DMS53 treated with DMSO at 0.1 percent for 48 hours (cell line): Measurements from ENCODE around the gene GRM7.
A peak's percentile ranks its signal among the peaks of the same experiment; 100 is the strongest.

ENCODE experiments used
- DNase-seq: peaks from one replicate; lab custom pipeline; 2025; ENCODE audit not compliant: unreplicated experiment; lab: John Stamatoyannopoulos, UW

GRM7 gene

DNA sequence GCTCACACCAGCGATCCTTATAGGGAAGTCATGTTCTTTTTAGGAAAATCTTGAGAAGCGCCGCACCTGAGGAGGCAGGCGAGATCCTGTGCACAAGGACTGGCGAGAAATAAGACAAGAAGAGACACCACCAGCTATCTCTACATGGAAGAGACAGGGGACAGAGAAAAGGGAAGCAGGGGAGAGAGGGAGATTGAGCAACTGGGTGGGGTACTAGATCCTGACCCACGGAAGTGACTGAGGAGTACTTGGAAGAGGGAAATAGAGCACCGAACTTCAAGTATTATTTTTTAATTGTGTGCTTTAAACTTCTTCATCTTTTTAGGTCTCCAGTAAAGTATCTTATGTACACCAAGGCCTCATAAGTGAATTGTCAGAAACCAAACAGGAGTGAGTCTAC is 898.7 kb downstream of the GRM7 start:
- DNase-seq = no peak

- no peak for DNase-seq
Observed at GRCh38 chr3:7760718-7761117, 899.8 kb downstream of the GRM7 start.

GRCh38 chr3:7764115-7764514 is 903.2 kb downstream of the GRM7 start:
- DNase-seq = no peak

- DNase-seq = no peak
Observed at GRCh38 chr3:7766530-7766929, 905.6 kb downstream of the GRM7 start.

GRCh38 chr3:7779331-7779730 is 918.4 kb downstream of the GRM7 start:
- DNase-seq = no peak

DNA sequence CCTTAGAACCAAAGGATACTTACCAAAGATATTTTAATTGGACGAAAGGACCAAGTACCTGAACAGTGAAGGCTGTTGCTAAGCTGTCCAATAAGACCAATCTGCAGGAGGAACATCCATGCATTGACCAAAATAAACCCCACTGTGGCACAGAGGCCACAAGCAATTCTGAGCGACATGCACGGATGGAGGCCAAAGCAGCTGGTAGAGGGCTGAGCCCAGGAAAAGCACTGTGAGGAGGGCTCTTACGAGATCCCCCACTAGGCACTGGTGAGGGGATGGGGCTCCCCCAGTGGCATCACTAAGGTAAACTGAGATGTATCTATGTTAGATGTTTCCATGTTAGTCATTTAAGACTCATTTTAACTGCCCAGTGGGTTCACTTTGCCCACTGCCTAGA is 920.5 kb downstream of the GRM7 start:
- no peak for DNase-seq

- DNase-seq = peak; percentile 1
Observed at GRCh38 chr3:7787871-7788828, 927.2 kb downstream of the GRM7 start.

DNA sequence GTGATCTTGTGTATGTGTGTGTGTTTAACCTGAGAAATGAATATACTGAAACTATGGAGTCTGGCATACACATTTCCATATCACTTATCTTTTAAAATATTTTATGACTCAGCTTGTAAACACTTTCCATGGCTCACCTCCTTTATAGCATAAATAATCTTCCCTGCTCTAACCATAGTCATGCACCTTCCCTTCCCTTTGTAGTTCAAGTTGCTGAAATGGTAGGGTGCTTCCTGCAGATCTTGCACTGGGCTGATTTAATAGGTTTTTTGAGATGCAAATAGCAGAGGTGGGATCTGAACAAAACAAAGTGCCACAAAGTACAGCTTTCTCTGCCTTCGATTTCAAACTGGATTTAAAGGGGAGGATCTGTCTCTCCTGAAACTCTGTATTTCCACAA is 928.0 kb downstream of the GRM7 start:
- no peak for DNase-seq

DNA sequence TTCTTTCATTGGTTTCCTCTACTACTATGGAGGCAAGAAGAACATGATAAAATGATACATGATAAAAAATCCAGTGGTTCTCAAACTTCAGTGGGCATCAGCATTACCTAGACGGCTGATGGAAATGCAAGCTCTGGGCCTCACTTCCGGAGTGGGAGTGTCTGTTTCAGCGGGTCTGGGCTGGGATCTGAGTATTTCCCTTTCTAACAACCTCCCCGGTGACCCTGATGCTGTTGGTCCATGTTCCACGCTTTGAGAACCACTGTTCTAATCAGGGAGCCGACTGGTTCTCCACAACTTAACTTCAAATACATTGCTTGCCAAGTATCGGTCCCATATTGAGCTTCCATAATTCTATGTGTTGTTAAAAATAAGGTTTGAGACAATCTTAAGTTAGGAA is 928.4 kb downstream of the GRM7 start:
- no peak for DNase-seq

DNA sequence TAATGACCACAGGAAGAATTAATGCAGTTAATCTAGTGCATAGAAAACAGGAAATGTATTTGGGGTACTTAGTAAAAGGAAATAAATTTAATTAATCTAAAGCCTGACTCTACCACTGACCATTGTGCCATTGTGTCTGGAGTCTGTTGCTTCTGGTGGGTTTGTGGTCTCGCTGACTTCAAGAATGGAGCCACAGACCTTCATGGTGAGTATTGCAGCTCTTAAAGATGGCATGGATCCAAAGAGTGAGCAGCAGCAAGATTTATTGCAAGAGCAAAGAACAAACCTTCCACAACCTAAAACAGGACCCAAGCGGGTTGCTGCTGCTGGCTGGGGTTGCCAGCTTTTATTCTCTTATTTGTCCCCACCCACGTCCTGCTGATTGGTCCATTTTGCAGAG is 929.2 kb downstream of the GRM7 start:
- DNase-seq = no peak
